ENCODE results near the gene MRC2. TPM values are rescaled to one million over a fixed set of nuclear protein-coding genes. Genes with fewer than 3 reads are reported as not detected.
A peak's percentile ranks its signal among the peaks of the same experiment; 100 is the strongest.

MRC2 gene
- total and polyA plus RNA-seq, 9 donors: 12.9 to 134 (median 90.2) TPM

DNA sequence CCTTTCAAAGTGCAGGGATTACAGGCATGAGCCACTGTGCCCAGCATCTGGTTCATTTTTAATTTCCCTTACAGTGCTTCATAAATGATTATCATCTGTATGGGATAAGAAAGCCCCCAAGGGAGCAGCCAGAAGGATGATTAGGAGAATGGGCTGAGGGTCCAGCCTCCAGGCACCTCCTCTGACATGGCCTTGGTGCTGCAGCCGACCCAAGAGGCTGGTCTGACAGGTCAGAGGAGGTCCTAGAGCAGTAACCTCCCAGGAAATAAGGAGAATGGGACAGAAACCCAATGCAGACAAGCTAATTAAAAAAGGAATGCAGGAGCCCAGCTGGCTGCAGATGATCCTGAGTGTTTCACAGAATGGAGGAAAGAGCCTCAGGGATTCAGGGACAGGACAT lies 29.0 kb downstream of the MRC2 start:
- 21 to 38% (median 30%) methylated on average over 1 of the region's 1 CpG for WGBS, 3 donors
- intact Hi-C loops (cut with DNase I): no loop called here
- Histone ChIP-seq H3K9me3 (no peaks in the 10 kb centered on the region), H3K4me1 (ENCODE audit: insufficient read depth) (peaks cover 29% of the 10 kb centered on the region), H3K27ac (no peak overlapping the region), H3K36me3 (no peaks in the 10 kb centered on the region), H3K27me3 (no peaks in the 10 kb centered on the region), H3K4me3 (no peak overlapping the region)
- TF ChIP-seq EP300 (IDR thresholded peaks at IDR 0.05): no peak
- TF ChIP-seq, protein P1, sequence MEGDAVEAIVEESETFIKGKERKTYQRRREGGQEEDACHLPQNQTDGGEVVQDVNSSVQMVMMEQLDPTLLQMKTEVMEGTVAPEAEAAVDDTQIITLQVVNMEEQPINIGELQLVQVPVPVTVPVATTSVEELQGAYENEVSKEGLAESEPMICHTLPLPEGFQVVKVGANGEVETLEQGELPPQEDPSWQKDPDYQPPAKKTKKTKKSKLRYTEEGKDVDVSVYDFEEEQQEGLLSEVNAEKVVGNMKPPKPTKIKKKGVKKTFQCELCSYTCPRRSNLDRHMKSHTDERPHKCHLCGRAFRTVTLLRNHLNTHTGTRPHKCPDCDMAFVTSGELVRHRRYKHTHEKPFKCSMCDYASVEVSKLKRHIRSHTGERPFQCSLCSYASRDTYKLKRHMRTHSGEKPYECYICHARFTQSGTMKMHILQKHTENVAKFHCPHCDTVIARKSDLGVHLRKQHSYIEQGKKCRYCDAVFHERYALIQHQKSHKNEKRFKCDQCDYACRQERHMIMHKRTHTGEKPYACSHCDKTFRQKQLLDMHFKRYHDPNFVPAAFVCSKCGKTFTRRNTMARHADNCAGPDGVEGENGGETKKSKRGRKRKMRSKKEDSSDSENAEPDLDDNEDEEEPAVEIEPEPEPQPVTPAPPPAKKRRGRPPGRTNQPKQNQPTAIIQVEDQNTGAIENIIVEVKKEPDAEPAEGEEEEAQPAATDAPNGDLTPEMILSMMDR (IDR thresholded peaks at IDR 0.05): no peak
- no peak for TF ChIP-seq POLR2A (IDR thresholded peaks at IDR 0.05)
- DNase-seq: peak in 1 of 5 donors; percentile 4

DNA sequence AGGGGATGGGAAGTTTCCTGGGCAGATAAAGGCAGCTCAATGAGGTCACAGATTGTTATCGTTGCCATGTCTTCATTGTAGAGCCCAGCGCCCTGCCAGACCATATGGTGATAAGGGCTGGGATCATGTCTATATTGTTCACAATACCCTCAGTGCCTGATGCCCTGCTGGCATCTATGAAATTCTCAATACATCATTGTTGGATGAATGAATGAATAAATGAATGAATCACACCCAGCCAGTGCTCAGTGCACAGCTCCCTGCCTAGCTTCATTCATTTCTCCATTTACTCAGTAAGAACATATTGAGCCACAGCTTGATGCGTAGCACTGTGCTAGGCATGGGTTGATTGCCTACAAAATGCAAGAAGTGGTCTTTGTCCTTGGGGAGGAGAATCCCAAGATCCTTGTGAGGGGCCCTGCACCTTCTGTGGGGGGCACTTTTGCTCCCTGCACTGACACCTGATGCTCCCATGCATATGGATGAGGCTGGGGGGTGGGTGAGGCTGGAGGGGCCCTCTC lies 29.7 kb downstream of the MRC2 start:
- H3K4me1 ChIP-seq (ENCODE audit: insufficient read depth): peaks cover 27% of the 10 kb centered on the region
- H3K9me3 ChIP-seq: no peaks in the 10 kb centered on the region
- intact Hi-C loops (cut with DNase I): no loop called here
- H3K27me3 ChIP-seq: no peaks in the 10 kb centered on the region
- no peak overlapping the region for H3K4me3 ChIP-seq
- WGBS, 3 donors: 89 to 100% (median 91%) methylated on average over 3 of the region's 3 CpGs
- DNase-seq: peak in 1 of 5 donors; percentile 1
- no peaks in the 10 kb centered on the region for H3K36me3 ChIP-seq
- no peak overlapping the region for H3K27ac ChIP-seq
- TF ChIP-seq, protein P1 (IDR thresholded peaks at IDR 0.05): no peak
- TF ChIP-seq POLR2A (IDR thresholded peaks at IDR 0.05) (no peak), EP300 (IDR thresholded peaks at IDR 0.05) (no peak)

DNA sequence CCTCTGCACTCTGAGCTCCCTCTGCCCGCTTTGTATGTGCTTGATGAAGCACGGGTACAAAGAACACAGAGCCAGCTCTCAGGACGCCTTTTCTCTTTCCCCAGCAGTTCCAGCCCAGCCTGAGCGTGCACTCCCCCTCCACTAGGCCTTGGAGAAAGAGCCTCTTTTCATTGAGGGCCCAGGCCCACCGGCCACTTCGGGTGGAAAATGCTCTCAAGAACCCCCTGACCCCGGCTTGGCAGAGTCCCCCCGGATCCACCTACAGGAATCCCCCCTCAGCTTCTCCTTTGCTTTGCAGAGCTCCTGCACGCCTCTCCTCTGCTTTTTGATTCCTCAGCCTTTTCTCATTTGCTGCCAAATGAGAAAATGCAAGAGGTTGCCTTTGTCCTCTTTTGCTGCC lies 30.2 kb downstream of the MRC2 start:
- intact Hi-C loops (cut with DNase I): no loop called here
- Histone ChIP-seq H3K4me1 (ENCODE audit: insufficient read depth) (peaks cover 24% of the 10 kb centered on the region), H3K27me3 (no peaks in the 10 kb centered on the region), H3K4me3 (no peak overlapping the region), H3K36me3 (no peaks in the 10 kb centered on the region), H3K9me3 (no peaks in the 10 kb centered on the region), H3K27ac (no peak overlapping the region)
- TF ChIP-seq EP300 (IDR thresholded peaks at IDR 0.05) (no peak), POLR2A (IDR thresholded peaks at IDR 0.05) (no peak)
- TF ChIP-seq, protein P1 (IDR thresholded peaks at IDR 0.05): no peak
- DNase-seq: peak in 2 of 5 donors; percentile 31 to 50
- 32 to 39% (median 35%) methylated on average over 9 of the region's 9 CpGs for WGBS, 3 donors

DNA sequence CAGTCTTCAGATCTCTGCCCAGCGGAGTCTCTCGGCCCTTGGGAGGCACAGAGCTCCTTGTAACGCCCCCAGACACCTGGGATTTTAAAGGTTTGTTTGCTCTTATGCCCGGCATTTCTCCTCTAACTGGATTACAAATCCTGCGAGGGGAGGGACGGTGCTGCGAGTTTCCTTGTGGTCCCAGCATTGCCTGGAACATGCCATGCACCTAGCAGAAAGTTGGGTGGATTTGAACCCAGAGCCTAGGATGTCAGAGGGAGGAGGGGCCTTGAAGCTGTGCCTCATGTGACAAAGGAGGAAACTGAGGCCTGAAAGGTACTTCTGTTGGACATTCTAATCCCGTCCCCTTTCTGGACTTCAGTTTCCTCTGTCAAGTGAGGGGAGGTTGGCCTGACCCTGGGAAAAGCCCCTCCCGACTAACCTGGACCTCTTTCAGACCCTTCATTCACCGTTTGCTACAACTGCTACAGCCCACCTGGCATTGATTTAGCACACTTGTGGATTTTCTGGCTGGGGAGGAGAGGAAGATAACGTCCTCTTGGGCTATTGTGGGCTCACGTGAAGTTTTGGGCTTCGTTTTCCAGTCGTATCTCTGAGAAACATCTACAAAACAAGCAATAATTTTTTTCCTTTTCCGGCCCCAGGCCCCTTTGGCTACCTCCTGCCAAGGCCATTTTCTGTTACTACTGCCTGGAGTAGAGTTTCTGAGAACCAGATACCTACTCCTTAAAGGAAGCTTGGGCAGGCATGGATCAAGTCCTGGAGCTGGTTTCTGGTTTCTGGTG lies 30.9 kb downstream of the MRC2 start:
- intact Hi-C loops (cut with DNase I): no loop called here
- no peak overlapping the region for H3K27ac ChIP-seq

More for the DNA sequence above, 30.9 kb downstream of the MRC2 start:
- peak in 1 of 5 donors; percentile 28 for DNase-seq
- no peaks in the 10 kb centered on the region for H3K9me3 ChIP-seq
- WGBS, 3 donors: 34 to 43% (median 37%) methylated on average over 15 of the region's 15 CpGs
- TF ChIP-seq POLR2A (IDR thresholded peaks at IDR 0.05): no peak
- TF ChIP-seq, protein P1 (IDR thresholded peaks at IDR 0.05): no peak
- TF ChIP-seq EP300 (IDR thresholded peaks at IDR 0.05): no peak
- no peaks in the 10 kb centered on the region for H3K27me3 ChIP-seq
- no peak overlapping the region for H3K4me3 ChIP-seq
- no peaks in the 10 kb centered on the region for H3K36me3 ChIP-seq
- peaks cover 24% of the 10 kb centered on the region for H3K4me1 ChIP-seq (ENCODE audit: insufficient read depth)
